Measurements from ENCODE around the gene BMERB1. TPM values are rescaled to one million over a fixed set of nuclear protein-coding genes. Genes with fewer than 3 reads are reported as not detected.
A peak's percentile ranks its signal among the peaks of the same experiment; 100 is the strongest.
"Not testable (repeated sequence)": the region's sequence is repeated elsewhere in the genome, so short reads cannot be mapped to it uniquely, and the experiment has no call there.

BMERB1 gene
- total RNA-seq, 2 experiments from 2014 or later: 0.85 to 0.98 TPM

DNA sequence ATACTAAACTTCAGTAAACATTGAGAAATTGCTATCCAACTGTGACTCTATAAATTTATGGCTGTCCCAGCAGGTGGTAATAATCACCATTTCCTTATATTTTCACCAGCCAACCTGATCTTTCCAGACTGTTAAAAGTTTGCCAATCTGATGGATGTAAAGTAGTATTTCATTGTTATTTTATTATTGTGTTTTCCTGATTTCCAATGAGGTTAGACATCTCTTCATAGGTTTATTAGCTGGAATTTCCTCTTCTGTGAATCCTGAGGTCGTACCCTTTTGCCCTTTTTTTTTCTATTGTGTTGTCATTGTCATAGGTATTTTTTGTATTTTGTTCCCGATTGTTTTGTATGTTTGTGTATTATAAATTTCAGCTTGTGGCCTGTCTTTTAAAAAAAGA, 31.7 kb downstream of the BMERB1 start:
- TF ChIP-seq, protein P1, sequence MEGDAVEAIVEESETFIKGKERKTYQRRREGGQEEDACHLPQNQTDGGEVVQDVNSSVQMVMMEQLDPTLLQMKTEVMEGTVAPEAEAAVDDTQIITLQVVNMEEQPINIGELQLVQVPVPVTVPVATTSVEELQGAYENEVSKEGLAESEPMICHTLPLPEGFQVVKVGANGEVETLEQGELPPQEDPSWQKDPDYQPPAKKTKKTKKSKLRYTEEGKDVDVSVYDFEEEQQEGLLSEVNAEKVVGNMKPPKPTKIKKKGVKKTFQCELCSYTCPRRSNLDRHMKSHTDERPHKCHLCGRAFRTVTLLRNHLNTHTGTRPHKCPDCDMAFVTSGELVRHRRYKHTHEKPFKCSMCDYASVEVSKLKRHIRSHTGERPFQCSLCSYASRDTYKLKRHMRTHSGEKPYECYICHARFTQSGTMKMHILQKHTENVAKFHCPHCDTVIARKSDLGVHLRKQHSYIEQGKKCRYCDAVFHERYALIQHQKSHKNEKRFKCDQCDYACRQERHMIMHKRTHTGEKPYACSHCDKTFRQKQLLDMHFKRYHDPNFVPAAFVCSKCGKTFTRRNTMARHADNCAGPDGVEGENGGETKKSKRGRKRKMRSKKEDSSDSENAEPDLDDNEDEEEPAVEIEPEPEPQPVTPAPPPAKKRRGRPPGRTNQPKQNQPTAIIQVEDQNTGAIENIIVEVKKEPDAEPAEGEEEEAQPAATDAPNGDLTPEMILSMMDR (IDR thresholded peaks at IDR 0.05): no peak
- no peaks in the 10 kb centered on the region for H3K27me3 ChIP-seq (ENCODE audit: control insufficient read depth in 1 of 2, insufficient read depth in 2 of 2, low read length in 2 of 2)
- H3K27ac Mint-ChIP-seq: no peak overlapping the region
- H3K36me3 Mint-ChIP-seq (ENCODE audit: low read depth): no peaks in the 10 kb centered on the region
- H3K27ac ChIP-seq (ENCODE audit: low read depth in 1 of 2, low read length in 2 of 2): no peak overlapping the region
- POLR2A ChIA-PET: no interaction called here
- H3K27me3 Mint-ChIP-seq: no peaks in the 10 kb centered on the region
- H3K4me1 Mint-ChIP-seq (ENCODE audit: low read depth): no peaks in the 10 kb centered on the region
- DNase-seq (no peak), ATAC-seq (ENCODE audit: poor library complexity) (no peak)
- H3K36me3 ChIP-seq (ENCODE audit: insufficient read depth, low read length): no peaks in the 10 kb centered on the region
- no peak overlapping the region for H3K4me3 Mint-ChIP-seq
- H3K4me1 ChIP-seq (ENCODE audit: insufficient read depth, low read length): no peaks in the 10 kb centered on the region
- CTCF ChIA-PET: no interaction called here
- no peak overlapping the region for H3K4me3 ChIP-seq (ENCODE audit: low read length)
- H3K9me3 Mint-ChIP-seq: peaks cover 3% of the 10 kb centered on the region
- H3K9me3 ChIP-seq (ENCODE audit: control insufficient read depth in 1 of 2, insufficient read depth in 1 of 2, low read length in 2 of 2): no peaks in the 10 kb centered on the region
- intact Hi-C loops (cut with DNase I, micrococcal nuclease): no loop called here

DNA sequence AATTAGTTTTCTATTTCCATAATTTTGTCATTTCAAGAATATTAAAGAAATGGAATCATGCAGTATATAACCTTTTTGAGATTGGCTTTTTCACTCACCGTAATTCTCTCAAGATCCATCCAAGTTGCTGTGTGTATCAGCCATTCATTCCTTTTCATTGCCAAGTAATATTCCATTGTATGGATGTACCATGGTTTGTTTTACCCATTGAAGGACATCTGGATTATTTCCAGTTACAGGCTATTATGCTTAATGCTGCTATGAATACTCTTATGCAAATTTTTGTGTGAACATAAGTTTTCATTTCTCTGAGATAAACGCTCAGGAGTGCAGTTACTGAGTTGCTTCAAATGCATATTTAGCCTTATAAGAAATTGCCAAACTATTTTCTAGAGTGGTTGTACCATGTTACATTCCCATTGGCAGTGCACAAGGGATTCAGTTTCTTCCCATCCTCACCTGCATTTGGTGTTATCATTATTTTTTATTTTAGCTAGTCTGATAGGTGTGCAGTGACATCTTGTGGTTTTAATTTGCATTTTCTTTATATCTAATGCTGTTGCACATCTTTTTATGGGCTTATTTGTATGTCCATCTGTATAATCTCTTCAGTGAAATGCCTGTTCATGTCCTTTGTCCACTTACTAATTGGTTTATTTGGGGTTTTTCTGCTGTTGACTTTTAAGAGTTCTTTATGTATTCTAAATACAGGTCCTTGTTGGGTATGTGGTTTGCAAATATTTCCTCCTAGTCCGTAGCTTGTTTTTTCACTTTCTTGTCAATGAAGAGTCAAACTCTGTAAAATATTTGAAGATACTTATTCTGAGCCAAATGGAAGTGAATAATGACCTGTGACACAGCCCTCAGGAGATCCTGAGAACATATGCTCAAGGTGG, 32.7 kb downstream of the BMERB1 start:
- Mint-ChIP-seq H3K4me3 (no peak overlapping the region), H3K4me1 (ENCODE audit: low read depth) (no peaks in the 10 kb centered on the region), H3K9me3 (peaks cover 3% of the 10 kb centered on the region), H3K27me3 (peaks cover 8% of the 10 kb centered on the region), H3K27ac (no peak overlapping the region), H3K36me3 (ENCODE audit: low read depth) (no peaks in the 10 kb centered on the region)
- no peak overlapping the region for H3K27ac ChIP-seq (ENCODE audit: low read depth in 1 of 2, low read length in 2 of 2)
- DNase-seq (peak in 1 of 14 experiments; percentile 12), ATAC-seq (ENCODE audit: poor library complexity) (no peak)
- H3K36me3 ChIP-seq (ENCODE audit: insufficient read depth, low read length): no peaks in the 10 kb centered on the region
- H3K4me3 ChIP-seq (ENCODE audit: low read length): no peak overlapping the region
- intact Hi-C loops (cut with DNase I, micrococcal nuclease): no loop called here
- POLR2A ChIA-PET: no interaction called here
- no peaks in the 10 kb centered on the region for H3K9me3 ChIP-seq (ENCODE audit: control insufficient read depth in 1 of 2, insufficient read depth in 1 of 2, low read length in 2 of 2)
- H3K4me1 ChIP-seq (ENCODE audit: insufficient read depth, low read length): no peaks in the 10 kb centered on the region
- CTCF ChIA-PET: no interaction called here
- H3K27me3 ChIP-seq (ENCODE audit: control insufficient read depth in 1 of 2, insufficient read depth in 2 of 2, low read length in 2 of 2): no peaks in the 10 kb centered on the region
- TF ChIP-seq, protein P1 (IDR thresholded peaks at IDR 0.05): no peak

DNA sequence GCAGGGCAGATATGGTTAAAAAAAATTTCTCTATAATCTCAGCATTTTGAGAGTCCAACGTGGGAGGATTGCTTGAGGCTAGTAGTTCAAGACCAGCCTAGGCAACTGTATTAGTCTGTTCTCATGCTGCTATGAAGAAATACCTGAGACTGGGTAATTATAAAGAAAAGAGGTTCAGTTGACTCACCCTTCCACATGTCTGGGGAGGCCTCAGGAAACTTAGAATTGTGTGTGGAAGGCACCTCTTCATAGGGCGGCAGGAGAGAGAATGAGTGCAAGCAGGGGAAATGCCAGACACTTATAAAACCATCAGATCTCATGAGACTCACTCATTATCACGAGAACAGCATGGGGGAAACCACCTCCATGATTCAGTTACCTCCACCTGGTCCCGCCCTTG, 42.6 kb downstream of the BMERB1 start:
- H3K27ac Mint-ChIP-seq; H3K9me3 Mint-ChIP-seq; H3K27ac ChIP-seq (ENCODE audit: low read depth in 1 of 2, low read length in 2 of 2); H3K4me1 ChIP-seq (ENCODE audit: insufficient read depth, low read length); H3K4me1 Mint-ChIP-seq (ENCODE audit: low read depth); H3K4me3 ChIP-seq (ENCODE audit: low read length); DNase-seq; H3K9me3 ChIP-seq (ENCODE audit: control insufficient read depth in 1 of 2, insufficient read depth in 1 of 2, low read length in 2 of 2); H3K36me3 ChIP-seq (ENCODE audit: insufficient read depth, low read length); H3K27me3 ChIP-seq (ENCODE audit: control insufficient read depth in 1 of 2, insufficient read depth in 2 of 2, low read length in 2 of 2); CTCF ChIA-PET; intact Hi-C loops (cut with DNase I, micrococcal nuclease); H3K27me3 Mint-ChIP-seq; H3K4me3 Mint-ChIP-seq; ATAC-seq (ENCODE audit: poor library complexity); H3K36me3 Mint-ChIP-seq (ENCODE audit: low read depth): not testable (repeated sequence)
- POLR2A ChIA-PET: interaction anchor here (0.6 kb wide), 1 partner anchor 29 kb away, joined by 5 read pairs; no protein-coding TSS in a partner anchor
